Erythroblast (primary cell): ENCODE data around the gene CENPF.

Source experiments
- GATA1 ChIP-seq: IDR thresholded peaks from 2 replicates; pipeline ENCODE4 v1.6.1; 2011; ENCODE audit warnings: low read depth, mild to moderate bottlenecking, control low read depth, low read length, moderate library complexity
- POLR2A ChIP-seq: IDR thresholded peaks from 2 replicates; pipeline ENCODE4 v1.6.1; 2011; ENCODE audit warnings: mild to moderate bottlenecking, low read length

DNA sequence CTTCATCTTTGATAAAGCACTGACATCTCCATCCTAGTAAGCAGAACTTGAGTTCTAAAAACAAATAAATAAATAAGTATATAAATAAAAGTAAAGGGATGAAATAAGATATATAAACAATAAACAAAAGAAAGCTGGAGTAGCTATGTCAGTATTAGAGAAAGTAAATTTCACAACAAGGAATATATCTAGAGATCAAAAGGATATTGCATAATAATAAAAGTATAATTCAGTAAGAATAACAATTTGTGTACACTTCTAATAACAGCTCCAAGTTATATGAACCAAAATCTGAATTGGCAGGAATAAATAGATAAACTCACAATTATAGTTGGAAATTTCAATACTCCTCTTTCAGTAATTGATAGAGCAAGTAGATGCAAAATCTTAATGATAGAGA lies 9.8 kb upstream of the CENPF start:
- no peak for TF ChIP-seq POLR2A
- TF ChIP-seq GATA1 = no peak
